ENCODE data around the gene ATP6V0A1.

ATP6V0A1 gene

GRCh38 chr17:42493319-42493718 lies 34.6 kb downstream of the ATP6V0A1 start:
- DNase-seq (ENCODE audit: low spot score), result no peak
- TF ChIP-seq, protein P1, sequence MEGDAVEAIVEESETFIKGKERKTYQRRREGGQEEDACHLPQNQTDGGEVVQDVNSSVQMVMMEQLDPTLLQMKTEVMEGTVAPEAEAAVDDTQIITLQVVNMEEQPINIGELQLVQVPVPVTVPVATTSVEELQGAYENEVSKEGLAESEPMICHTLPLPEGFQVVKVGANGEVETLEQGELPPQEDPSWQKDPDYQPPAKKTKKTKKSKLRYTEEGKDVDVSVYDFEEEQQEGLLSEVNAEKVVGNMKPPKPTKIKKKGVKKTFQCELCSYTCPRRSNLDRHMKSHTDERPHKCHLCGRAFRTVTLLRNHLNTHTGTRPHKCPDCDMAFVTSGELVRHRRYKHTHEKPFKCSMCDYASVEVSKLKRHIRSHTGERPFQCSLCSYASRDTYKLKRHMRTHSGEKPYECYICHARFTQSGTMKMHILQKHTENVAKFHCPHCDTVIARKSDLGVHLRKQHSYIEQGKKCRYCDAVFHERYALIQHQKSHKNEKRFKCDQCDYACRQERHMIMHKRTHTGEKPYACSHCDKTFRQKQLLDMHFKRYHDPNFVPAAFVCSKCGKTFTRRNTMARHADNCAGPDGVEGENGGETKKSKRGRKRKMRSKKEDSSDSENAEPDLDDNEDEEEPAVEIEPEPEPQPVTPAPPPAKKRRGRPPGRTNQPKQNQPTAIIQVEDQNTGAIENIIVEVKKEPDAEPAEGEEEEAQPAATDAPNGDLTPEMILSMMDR (IDR thresholded peaks at IDR 0.05; ENCODE audit: borderline replicate concordance, control extremely low read depth, extremely low read depth, insufficient read depth, missing control alignments), result no peak
- in situ Hi-C loops (cut with MboI; ENCODE audit: low sequenced_read_pairs, unreplicated experiment), result no loop called here

DNA sequence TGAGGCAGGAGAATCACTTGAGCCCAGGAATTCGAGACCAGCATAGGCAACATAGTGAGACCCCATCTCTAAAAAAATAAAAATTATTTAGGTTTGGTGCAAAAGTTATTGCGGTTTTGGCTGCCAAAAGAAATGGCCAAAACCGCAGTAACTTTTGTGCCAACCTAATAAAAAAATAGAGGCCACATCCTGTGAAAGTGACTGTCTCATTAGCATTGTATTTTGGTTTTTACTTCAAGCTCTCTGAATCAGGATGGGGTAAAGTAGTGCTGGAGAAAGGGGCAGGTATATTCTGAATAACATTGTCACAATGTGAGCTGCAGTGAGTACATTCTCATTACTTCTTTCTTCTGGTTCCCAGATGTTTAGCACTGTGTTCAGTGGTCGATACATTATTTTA lies 36.0 kb downstream of the ATP6V0A1 start:
- in situ Hi-C loops (cut with MboI; ENCODE audit: low sequenced_read_pairs, unreplicated experiment), result no loop called here
- no peak for DNase-seq (ENCODE audit: low spot score)

GRCh38 chr17:42498828-42499227 lies 40.1 kb downstream of the ATP6V0A1 start:
- in situ Hi-C loops (cut with MboI; ENCODE audit: low sequenced_read_pairs, unreplicated experiment), result no loop called here
- no peak for DNase-seq (ENCODE audit: low spot score)
- TF ChIP-seq, protein P1 (IDR thresholded peaks at IDR 0.05; ENCODE audit: borderline replicate concordance, control extremely low read depth, extremely low read depth, insufficient read depth, missing control alignments), result no peak

More for the DNA sequence above, 36.0 kb downstream of the ATP6V0A1 start:
- TF ChIP-seq, protein P1 (IDR thresholded peaks at IDR 0.05; ENCODE audit: borderline replicate concordance, control extremely low read depth, extremely low read depth, insufficient read depth, missing control alignments), result no peak

DNA sequence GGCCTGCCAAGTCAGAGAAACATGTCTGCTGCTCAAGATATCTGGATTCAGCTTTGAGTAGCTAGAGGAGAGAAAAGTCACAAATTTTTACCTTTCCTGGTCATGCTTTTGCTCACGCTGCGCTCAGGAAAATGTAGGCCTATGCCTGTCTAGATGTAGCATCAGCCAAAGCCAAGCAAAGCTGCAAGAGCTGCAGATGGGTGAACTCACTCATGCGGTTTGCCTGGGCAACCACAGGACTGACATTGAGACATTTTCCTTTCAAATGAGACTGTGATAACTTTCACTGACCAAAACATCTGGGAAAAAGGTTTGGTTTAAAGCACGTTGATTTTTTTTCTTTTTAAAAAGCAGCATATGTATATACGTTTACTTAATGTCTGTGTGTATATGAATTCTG lies 43.4 kb downstream of the ATP6V0A1 start:
- no peak for DNase-seq (ENCODE audit: low spot score)
- TF ChIP-seq, protein P1 (IDR thresholded peaks at IDR 0.05; ENCODE audit: borderline replicate concordance, control extremely low read depth, extremely low read depth, insufficient read depth, missing control alignments), result no peak
- in situ Hi-C loops (cut with MboI; ENCODE audit: low sequenced_read_pairs, unreplicated experiment), result no loop called here

DNA sequence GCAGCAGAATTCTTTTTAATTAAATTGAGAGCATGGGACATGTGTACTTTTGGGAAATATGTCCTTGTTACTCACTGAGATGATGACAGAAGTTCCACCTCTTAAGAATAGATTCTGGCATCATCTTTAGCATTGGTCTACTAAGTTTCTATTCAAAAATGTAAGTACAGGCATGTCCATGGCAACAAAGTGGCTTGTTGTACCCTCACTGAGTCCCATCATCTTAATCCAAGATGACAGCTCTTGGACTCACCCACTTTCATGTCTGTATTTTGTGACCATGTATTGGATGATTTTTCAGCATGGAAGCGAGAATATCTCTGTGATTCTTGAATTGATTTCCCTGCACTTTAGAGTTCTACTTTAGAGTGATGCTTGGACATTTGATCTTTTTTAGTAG lies 44.2 kb downstream of the ATP6V0A1 start:
- DNase-seq (ENCODE audit: low spot score), result no peak
- TF ChIP-seq, protein P1 (IDR thresholded peaks at IDR 0.05; ENCODE audit: borderline replicate concordance, control extremely low read depth, extremely low read depth, insufficient read depth, missing control alignments), result no peak
- in situ Hi-C loops (cut with MboI; ENCODE audit: low sequenced_read_pairs, unreplicated experiment), result no loop called here

DNA sequence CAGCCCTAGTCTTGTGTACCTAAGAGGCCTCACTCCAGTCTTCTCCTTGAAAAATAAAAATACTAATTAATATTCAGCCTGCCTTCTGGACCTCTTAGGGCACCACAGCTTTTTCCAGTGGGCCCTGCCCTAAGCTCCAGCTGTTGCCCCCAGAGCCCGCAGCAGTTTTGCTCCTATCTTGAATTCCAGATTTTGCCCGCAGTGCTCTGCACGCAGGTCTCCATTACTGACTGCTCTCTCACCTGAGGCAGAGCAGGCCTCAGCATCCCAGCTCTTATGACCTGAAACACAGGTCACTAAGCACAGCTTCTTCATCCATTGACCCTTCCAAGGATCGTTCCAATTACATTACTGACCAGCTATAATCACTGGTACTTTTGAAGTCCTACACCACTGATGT lies 49.0 kb downstream of the ATP6V0A1 start:
- TF ChIP-seq, protein P1 (IDR thresholded peaks at IDR 0.05; ENCODE audit: borderline replicate concordance, control extremely low read depth, extremely low read depth, insufficient read depth, missing control alignments), result no peak
- DNase-seq (ENCODE audit: low spot score), result no peak
- in situ Hi-C loops (cut with MboI; ENCODE audit: low sequenced_read_pairs, unreplicated experiment), result loop anchor here (5.0 kb wide), 1 partner anchor 95 kb away; no protein-coding TSS in a partner anchor
